ENCODE results near the gene C1D.

C1D gene

GRCh38 chr2:68031542-68032160, 31.2 kb downstream of the C1D start:
- no peaks in the 10 kb centered on the region for H3K36me3 ChIP-seq (ENCODE audit: insufficient read depth, low read length)
- no peak overlapping the region for H3K27ac ChIP-seq (ENCODE audit: low read depth, low read length)
- no peaks in the 10 kb centered on the region for H3K27me3 ChIP-seq (ENCODE audit: control insufficient read depth in 1 of 2, insufficient read depth in 2 of 2, low read length in 2 of 2)
- no peak overlapping the region for H3K9ac ChIP-seq (ENCODE audit: low read length)
- H3K4me3 ChIP-seq (ENCODE audit: low read depth in 1 of 2, low read length in 2 of 2), result no peak overlapping the region
- H3K9me3 ChIP-seq (ENCODE audit: low read length), result no peaks in the 10 kb centered on the region
- no peaks in the 10 kb centered on the region for H3K4me1 ChIP-seq (ENCODE audit: insufficient read depth, low read length)

- Histone ChIP-seq H3K9ac (ENCODE audit: low read length) (no peak overlapping the region), H3K27ac (ENCODE audit: low read depth, low read length) (no peak overlapping the region), H3K4me1 (ENCODE audit: insufficient read depth, low read length) (no peaks in the 10 kb centered on the region), H3K4me3 (ENCODE audit: low read depth in 1 of 2, low read length in 2 of 2) (no peak overlapping the region), H3K36me3 (ENCODE audit: insufficient read depth, low read length) (no peaks in the 10 kb centered on the region), H3K9me3 (ENCODE audit: low read length) (no peaks in the 10 kb centered on the region), H3K27me3 (ENCODE audit: control insufficient read depth in 1 of 2, insufficient read depth in 2 of 2, low read length in 2 of 2) (no peaks in the 10 kb centered on the region)
Observed at GRCh38 chr2:68031043-68031442, 31.8 kb downstream of the C1D start.

GRCh38 chr2:68030529-68030928, 32.3 kb downstream of the C1D start:
- H3K4me3 ChIP-seq (ENCODE audit: low read depth in 1 of 2, low read length in 2 of 2), result no peak overlapping the region
- H3K36me3 ChIP-seq (ENCODE audit: insufficient read depth, low read length), result no peaks in the 10 kb centered on the region
- no peaks in the 10 kb centered on the region for H3K9me3 ChIP-seq (ENCODE audit: low read length)

DNA sequence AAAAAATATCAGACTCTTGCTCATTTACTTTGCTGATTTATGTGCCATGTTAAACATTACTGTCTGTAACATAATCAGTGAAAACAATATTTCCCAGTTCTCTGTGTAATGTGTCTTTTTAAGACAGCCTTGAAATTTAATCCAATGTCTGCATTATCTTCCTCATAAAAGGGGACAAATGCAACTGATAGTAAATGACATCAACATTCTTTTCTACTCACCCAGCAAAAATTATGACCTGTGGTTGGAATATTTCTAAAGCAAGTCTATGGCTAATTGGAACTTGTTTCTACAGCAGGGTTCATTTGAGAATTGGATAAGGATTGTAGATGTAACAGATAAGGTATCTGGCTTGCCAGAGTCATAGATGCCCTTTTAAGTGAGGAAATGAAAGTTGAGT, 34.8 kb downstream of the C1D start:
- no peak overlapping the region for H3K9ac ChIP-seq (ENCODE audit: low read length)
- H3K27me3 ChIP-seq (ENCODE audit: control insufficient read depth in 1 of 2, insufficient read depth in 2 of 2, low read length in 2 of 2), result no peaks in the 10 kb centered on the region
- no peaks in the 10 kb centered on the region for H3K9me3 ChIP-seq (ENCODE audit: low read length)
- no peaks in the 10 kb centered on the region for H3K4me1 ChIP-seq (ENCODE audit: insufficient read depth, low read length)
- H3K4me3 ChIP-seq (ENCODE audit: low read depth in 1 of 2, low read length in 2 of 2), result no peak overlapping the region
- H3K27ac ChIP-seq (ENCODE audit: low read depth, low read length), result no peak overlapping the region
- no peaks in the 10 kb centered on the region for H3K36me3 ChIP-seq (ENCODE audit: insufficient read depth, low read length)

More at GRCh38 chr2:68030529-68030928, 32.3 kb downstream of the C1D start:
- Histone ChIP-seq H3K27ac (ENCODE audit: low read depth, low read length) (no peak overlapping the region), H3K27me3 (ENCODE audit: control insufficient read depth in 1 of 2, insufficient read depth in 2 of 2, low read length in 2 of 2) (no peaks in the 10 kb centered on the region), H3K9ac (ENCODE audit: low read length) (no peak overlapping the region), H3K4me1 (ENCODE audit: insufficient read depth, low read length) (no peaks in the 10 kb centered on the region)

GRCh38 chr2:68024450-68024849, 38.4 kb downstream of the C1D start:
- no peak overlapping the region for H3K9ac ChIP-seq (ENCODE audit: low read length)
- no peaks in the 10 kb centered on the region for H3K9me3 ChIP-seq (ENCODE audit: low read length)
- H3K4me3 ChIP-seq (ENCODE audit: low read depth in 1 of 2, low read length in 2 of 2), result no peak overlapping the region
- no peaks in the 10 kb centered on the region for H3K27me3 ChIP-seq (ENCODE audit: control insufficient read depth in 1 of 2, insufficient read depth in 2 of 2, low read length in 2 of 2)
- no peaks in the 10 kb centered on the region for H3K36me3 ChIP-seq (ENCODE audit: insufficient read depth, low read length)
- H3K4me1 ChIP-seq (ENCODE audit: insufficient read depth, low read length), result no peaks in the 10 kb centered on the region
- H3K27ac ChIP-seq (ENCODE audit: low read depth, low read length), result no peak overlapping the region

- no peak overlapping the region for H3K27ac ChIP-seq (ENCODE audit: low read depth, low read length)
- no peaks in the 10 kb centered on the region for H3K27me3 ChIP-seq (ENCODE audit: control insufficient read depth in 1 of 2, insufficient read depth in 2 of 2, low read length in 2 of 2)
- H3K4me1 ChIP-seq (ENCODE audit: insufficient read depth, low read length), result no peaks in the 10 kb centered on the region
- H3K36me3 ChIP-seq (ENCODE audit: insufficient read depth, low read length), result no peaks in the 10 kb centered on the region
- H3K9ac ChIP-seq (ENCODE audit: low read length), result no peak overlapping the region
- no peaks in the 10 kb centered on the region for H3K9me3 ChIP-seq (ENCODE audit: low read length)
- H3K4me3 ChIP-seq (ENCODE audit: low read depth in 1 of 2, low read length in 2 of 2), result no peak overlapping the region
Observed at GRCh38 chr2:68023904-68024303, 38.9 kb downstream of the C1D start.

DNA sequence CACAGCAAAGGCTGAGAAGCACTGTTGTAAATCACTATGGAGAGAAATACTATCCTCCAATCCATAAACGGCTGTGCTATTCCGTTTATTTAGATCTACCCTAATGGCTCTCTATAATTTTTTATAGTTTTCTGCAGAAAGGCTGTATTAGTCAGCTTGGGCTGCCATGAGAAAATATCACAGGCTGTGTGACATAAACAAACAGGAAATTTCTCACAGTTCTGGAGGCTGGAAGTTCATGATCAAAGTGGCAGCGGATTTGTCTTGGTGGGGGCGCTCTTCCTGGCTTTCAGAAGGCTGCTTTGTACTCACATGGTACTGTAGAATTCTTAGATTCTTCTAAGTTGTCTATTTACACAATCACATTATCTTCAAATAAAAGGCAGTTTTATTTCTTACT, 44.1 kb downstream of the C1D start:
- no peaks in the 10 kb centered on the region for H3K9me3 ChIP-seq (ENCODE audit: low read length)
- no peaks in the 10 kb centered on the region for H3K36me3 ChIP-seq (ENCODE audit: insufficient read depth, low read length)
- no peaks in the 10 kb centered on the region for H3K4me1 ChIP-seq (ENCODE audit: insufficient read depth, low read length)
- H3K4me3 ChIP-seq (ENCODE audit: low read depth in 1 of 2, low read length in 2 of 2), result no peak overlapping the region
- no peak overlapping the region for H3K9ac ChIP-seq (ENCODE audit: low read length)
- H3K27ac ChIP-seq (ENCODE audit: low read depth, low read length), result no peak overlapping the region
- no peaks in the 10 kb centered on the region for H3K27me3 ChIP-seq (ENCODE audit: control insufficient read depth in 1 of 2, insufficient read depth in 2 of 2, low read length in 2 of 2)

GRCh38 chr2:68009526-68009925, 53.3 kb downstream of the C1D start:
- no peaks in the 10 kb centered on the region for H3K27me3 ChIP-seq (ENCODE audit: control insufficient read depth in 1 of 2, insufficient read depth in 2 of 2, low read length in 2 of 2)

DNA sequence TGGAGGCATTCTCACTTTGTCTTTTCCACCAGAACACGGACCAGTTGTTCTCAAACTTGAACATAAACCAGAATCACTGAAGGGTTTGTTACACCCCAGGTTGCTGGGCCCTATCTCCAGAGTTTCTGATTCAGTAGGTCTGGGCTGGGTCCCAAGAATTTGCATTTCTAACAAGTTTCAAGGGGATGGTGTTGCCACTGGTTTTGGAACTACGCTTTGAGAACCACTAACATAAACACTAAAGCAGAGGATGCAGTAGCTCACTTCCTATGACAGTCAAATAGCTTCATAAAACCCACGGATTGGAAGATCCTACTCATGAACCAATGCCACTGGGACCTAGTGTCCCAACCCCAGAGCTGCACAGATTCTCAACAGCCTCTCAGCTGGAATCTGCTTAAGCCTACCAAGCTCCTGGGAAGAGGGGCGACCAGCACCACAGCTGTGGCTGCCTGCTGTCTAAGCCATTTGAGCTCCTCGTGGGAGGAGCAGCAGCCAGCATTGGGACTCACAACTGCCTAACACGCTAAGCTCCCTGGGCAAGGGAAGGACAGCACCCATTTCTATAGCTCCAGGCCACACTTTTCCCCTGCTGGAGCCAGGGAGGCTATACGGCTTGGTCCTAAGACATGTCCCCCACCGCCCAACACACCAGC, 62.5 kb downstream of the C1D start:
- Histone ChIP-seq H3K36me3 (ENCODE audit: insufficient read depth, low read length) (no peaks in the 10 kb centered on the region), H3K4me1 (ENCODE audit: insufficient read depth, low read length) (no peaks in the 10 kb centered on the region), H3K9ac (ENCODE audit: low read length) (no peak overlapping the region), H3K27me3 (ENCODE audit: control insufficient read depth in 1 of 2, insufficient read depth in 2 of 2, low read length in 2 of 2) (no peaks in the 10 kb centered on the region), H3K9me3 (ENCODE audit: low read length) (no peaks in the 10 kb centered on the region), H3K4me3 (ENCODE audit: low read depth in 1 of 2, low read length in 2 of 2) (no peak overlapping the region), H3K27ac (ENCODE audit: low read depth, low read length) (no peak overlapping the region)

More at GRCh38 chr2:68009526-68009925, 53.3 kb downstream of the C1D start:
- Histone ChIP-seq H3K36me3 (ENCODE audit: insufficient read depth, low read length) (no peaks in the 10 kb centered on the region), H3K9ac (ENCODE audit: low read length) (no peak overlapping the region), H3K9me3 (ENCODE audit: low read length) (no peaks in the 10 kb centered on the region), H3K27ac (ENCODE audit: low read depth, low read length) (no peak overlapping the region), H3K4me3 (ENCODE audit: low read depth in 1 of 2, low read length in 2 of 2) (no peak overlapping the region), H3K4me1 (ENCODE audit: insufficient read depth, low read length) (no peaks in the 10 kb centered on the region)

DNA sequence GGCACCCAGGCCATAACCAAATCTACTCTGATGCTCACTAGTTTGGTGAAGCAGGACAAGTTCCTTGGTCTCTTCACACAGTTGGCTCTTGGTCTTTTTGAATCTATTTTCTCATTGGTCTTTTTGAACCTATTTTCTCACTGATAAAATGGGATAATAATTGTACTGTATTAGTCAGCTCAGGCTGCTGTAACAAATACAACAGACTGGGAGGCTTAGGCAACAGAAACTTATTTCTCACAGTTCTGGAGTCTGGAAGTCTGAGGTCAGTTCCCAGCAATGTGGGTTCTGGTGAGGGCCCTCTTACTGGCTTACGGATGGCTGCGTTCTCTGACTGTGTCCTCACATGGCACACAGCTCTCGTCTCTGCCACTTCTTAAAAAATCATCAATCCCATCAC, 63.5 kb downstream of the C1D start:
- Histone ChIP-seq H3K4me1 (ENCODE audit: insufficient read depth, low read length) (no peaks in the 10 kb centered on the region), H3K4me3 (ENCODE audit: low read depth in 1 of 2, low read length in 2 of 2) (no peak overlapping the region), H3K27ac (ENCODE audit: low read depth, low read length) (no peak overlapping the region), H3K9me3 (ENCODE audit: low read length) (no peaks in the 10 kb centered on the region), H3K9ac (ENCODE audit: low read length) (no peak overlapping the region), H3K36me3 (ENCODE audit: insufficient read depth, low read length) (no peaks in the 10 kb centered on the region), H3K27me3 (ENCODE audit: control insufficient read depth in 1 of 2, insufficient read depth in 2 of 2, low read length in 2 of 2) (no peaks in the 10 kb centered on the region)

- no peak overlapping the region for H3K4me3 ChIP-seq (ENCODE audit: low read depth in 1 of 2, low read length in 2 of 2)
- H3K27ac ChIP-seq (ENCODE audit: low read depth, low read length), result no peak overlapping the region
- no peaks in the 10 kb centered on the region for H3K4me1 ChIP-seq (ENCODE audit: insufficient read depth, low read length)
- H3K27me3 ChIP-seq (ENCODE audit: control insufficient read depth in 1 of 2, insufficient read depth in 2 of 2, low read length in 2 of 2), result no peaks in the 10 kb centered on the region
- no peaks in the 10 kb centered on the region for H3K9me3 ChIP-seq (ENCODE audit: low read length)
- H3K36me3 ChIP-seq (ENCODE audit: insufficient read depth, low read length), result no peaks in the 10 kb centered on the region
- no peak overlapping the region for H3K9ac ChIP-seq (ENCODE audit: low read length)
Observed at GRCh38 chr2:67997903-67998302, 64.9 kb downstream of the C1D start.

DNA sequence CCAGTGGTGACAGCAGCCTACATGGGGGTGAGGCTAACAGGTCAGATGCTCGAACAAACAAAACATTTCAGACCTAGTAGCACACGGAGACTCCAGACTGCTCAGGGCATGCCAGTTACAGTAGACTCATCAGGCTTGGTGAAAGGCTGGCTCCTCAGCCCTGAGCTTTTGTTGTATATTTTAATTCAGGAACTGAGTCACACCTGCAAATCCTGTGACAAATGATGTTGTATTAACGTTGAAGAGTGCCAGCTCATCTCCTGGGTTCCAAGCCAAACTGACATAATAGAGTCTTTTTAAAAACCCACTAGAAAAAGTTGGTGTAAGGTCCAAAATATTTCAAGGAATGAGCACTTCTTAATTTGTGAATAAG, 65.3 kb downstream of the C1D start:
- Histone ChIP-seq H3K36me3 (ENCODE audit: insufficient read depth, low read length) (no peaks in the 10 kb centered on the region), H3K4me3 (ENCODE audit: low read depth in 1 of 2, low read length in 2 of 2) (no peak overlapping the region), H3K27ac (ENCODE audit: low read depth, low read length) (no peak overlapping the region), H3K9me3 (ENCODE audit: low read length) (no peaks in the 10 kb centered on the region), H3K4me1 (ENCODE audit: insufficient read depth, low read length) (no peaks in the 10 kb centered on the region), H3K27me3 (ENCODE audit: control insufficient read depth in 1 of 2, insufficient read depth in 2 of 2, low read length in 2 of 2) (no peaks in the 10 kb centered on the region), H3K9ac (ENCODE audit: low read length) (no peak overlapping the region)
